Daoy (cell line): ENCODE data around the gene ATP1A4. TPM values are rescaled to one million over a fixed set of nuclear protein-coding genes. Genes with fewer than 3 reads are reported as not detected.

Source experiments
- DNase-seq: peaks from one replicate; pipeline ENCODE4 v3.0.0-alpha.2; 2015; ENCODE audit warnings: low read depth
- total RNA-seq: library from RNA; depleted of rRNA; stranded (reverse); fragments of >200 nt; shearing (Covaris generic); gene quantifications from 2 replicates; pipeline ENCODE4 v1.2.3, GENCODE V29; 2014; rRNA removed

The ATP1A4 gene
- total RNA-seq, 1 experiment from 2014 or later: not detected

DNA sequence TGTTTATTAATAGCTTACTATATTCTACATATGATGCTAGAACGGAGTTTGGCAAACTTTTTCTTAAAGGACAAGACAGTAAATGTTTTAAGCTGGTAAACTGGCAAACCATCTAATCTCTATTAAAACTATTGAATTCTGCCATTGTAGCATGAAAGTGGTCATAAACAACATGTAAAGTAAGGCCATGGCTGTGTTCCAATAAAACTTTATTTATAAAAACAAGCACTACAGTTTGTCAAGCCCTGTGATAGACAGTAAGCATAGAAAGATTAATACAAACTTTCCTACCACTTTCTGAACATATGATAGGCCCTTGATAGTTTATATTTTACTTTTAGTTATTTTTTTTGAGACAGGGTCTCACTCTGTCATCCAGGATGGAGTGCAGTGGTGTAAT, 76.2 kb downstream of the ATP1A4 start:
- DNase-seq: no peak

- no peak for DNase-seq
Measured at GRCh38 chr1:160228431-160228830, 77.0 kb downstream of the ATP1A4 start.

- DNase-seq: no peak
Measured at GRCh38 chr1:160232911-160233310, 81.5 kb downstream of the ATP1A4 start.

Other genes starting within 250 kb of the ATP1A4 start
- gene TAGLN2, start 226.1 kb upstream of the ATP1A4 start, total RNA-seq: 570 and 651 TPM in 2 replicates
- gene IGSF9, start 206.0 kb upstream of the ATP1A4 start, total RNA-seq: 1.7 and 2.7 TPM in 2 replicates
- gene SLAMF9, start 197.4 kb upstream of the ATP1A4 start, total RNA-seq: 0.77 TPM in 1 of 2 replicates, not detected in the other
- gene PIGM, start 119.6 kb upstream of the ATP1A4 start, total RNA-seq: 5.2 and 5.3 TPM in 2 replicates
- gene KCNJ10, start 81.4 kb upstream of the ATP1A4 start, total RNA-seq: under 0.01 TPM in 1 of 2 replicates, not detected in the other
- not detected in 2 replicates for gene KCNJ9, start 70.1 kb upstream of the ATP1A4 start, total RNA-seq
- 26.0 and 27.6 TPM in 2 replicates for gene IGSF8, start 53.0 kb upstream of the ATP1A4 start, total RNA-seq
- not detected in 2 replicates for gene ATP1A2, start 35.8 kb upstream of the ATP1A4 start, total RNA-seq
- gene CASQ1, start 39.0 kb downstream of the ATP1A4 start, total RNA-seq: not detected in 2 replicates
- gene PEA15, start 53.8 kb downstream of the ATP1A4 start, total RNA-seq: 51.9 and 57.7 TPM in 2 replicates
- gene DCAF8, start 110.9 kb downstream of the ATP1A4 start, total RNA-seq: 32.1 and 58.1 TPM in 2 replicates
- gene PEX19, start 133.5 kb downstream of the ATP1A4 start, total RNA-seq: 70.1 and 90.3 TPM in 2 replicates
- gene COPA, start 191.6 kb downstream of the ATP1A4 start, total RNA-seq: 137 and 168 TPM in 2 replicates
- gene NCSTN, start 191.8 kb downstream of the ATP1A4 start, total RNA-seq: 35.0 and 52.0 TPM in 2 replicates
- not detected in 2 replicates for gene NHLH1, start 215.5 kb downstream of the ATP1A4 start, total RNA-seq
- 1.9 and 2.0 TPM in 2 replicates for gene VANGL2, start 249.0 kb downstream of the ATP1A4 start, total RNA-seq